T-helper 1 cell treated with Interleukin-12 subunit alpha and Interleukin-12 subunit beta and Interleukin-4 antibody, amounts not matched to agents 30 ng/mL and 1 ng/mL, for 36 hours (primary cell): ENCODE results near the gene PAFAH1B2. TPM values are rescaled to one million over a fixed set of nuclear protein-coding genes. Genes with fewer than 3 reads are reported as not detected.
"Not testable (repeated sequence)": the region's sequence is repeated elsewhere in the genome, so short reads cannot be mapped to it uniquely, and the experiment has no call there.

Experiments
- intact Hi-C: fragments of 100-400 bp; cut with micrococcal nuclease; formaldehyde crosslinking; loops from one replicate; pipeline ENCODE4 v1.15.1; 2024
- total RNA-seq: library from RNA; stranded (reverse); gene quantifications from 2 replicates; pipeline ENCODE4 v1.2.3, GENCODE V29; 2022

Gene PAFAH1B2, protein sequence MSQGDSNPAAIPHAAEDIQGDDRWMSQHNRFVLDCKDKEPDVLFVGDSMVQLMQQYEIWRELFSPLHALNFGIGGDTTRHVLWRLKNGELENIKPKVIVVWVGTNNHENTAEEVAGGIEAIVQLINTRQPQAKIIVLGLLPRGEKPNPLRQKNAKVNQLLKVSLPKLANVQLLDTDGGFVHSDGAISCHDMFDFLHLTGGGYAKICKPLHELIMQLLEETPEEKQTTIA
- total RNA-seq: 52.9 and 63.2 TPM in 2 replicates

DNA sequence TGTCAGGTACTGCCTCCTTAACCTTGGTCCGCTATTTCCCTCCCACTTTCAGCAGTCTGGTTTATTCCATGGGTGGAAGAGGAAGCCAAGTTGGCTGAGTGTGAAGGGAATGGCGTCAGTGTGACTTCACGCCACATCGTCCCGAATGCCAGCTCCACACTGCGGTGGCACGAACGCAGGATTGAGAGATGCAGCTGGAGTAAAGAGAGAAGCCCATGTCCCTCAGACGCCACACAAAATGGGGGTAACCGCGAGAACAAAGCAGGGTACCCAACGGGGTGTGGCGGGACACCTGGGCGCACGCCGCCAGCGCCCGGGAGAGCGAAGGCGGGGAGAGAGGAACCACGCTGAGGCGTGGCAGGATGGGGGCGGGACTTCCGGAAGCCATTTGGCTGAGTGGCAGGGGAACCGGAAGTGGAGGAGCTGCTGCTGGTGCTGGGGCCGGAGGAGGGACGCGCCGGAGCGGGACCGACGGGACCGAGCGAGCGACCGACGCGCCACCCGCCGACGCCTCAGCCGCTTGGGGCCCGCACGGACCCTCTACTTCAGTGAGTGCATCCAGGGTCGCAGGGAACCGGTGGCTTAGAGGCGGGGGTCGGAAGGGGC is at the start of gene PAFAH1B2:
Gene PAFAH1B2, plus strand, starts transcription at position 417 of the 606 bp plus-strand sequence. CDS start 8,161 bp downstream, outside the sequence.
- intact Hi-C loops: loop anchor here (1.0 to 2.0 kb wide), 10 partner anchors 34 to 371 kb away; partner anchors contain the start of genes SIDT2, SIK3 and ZPR1

DNA sequence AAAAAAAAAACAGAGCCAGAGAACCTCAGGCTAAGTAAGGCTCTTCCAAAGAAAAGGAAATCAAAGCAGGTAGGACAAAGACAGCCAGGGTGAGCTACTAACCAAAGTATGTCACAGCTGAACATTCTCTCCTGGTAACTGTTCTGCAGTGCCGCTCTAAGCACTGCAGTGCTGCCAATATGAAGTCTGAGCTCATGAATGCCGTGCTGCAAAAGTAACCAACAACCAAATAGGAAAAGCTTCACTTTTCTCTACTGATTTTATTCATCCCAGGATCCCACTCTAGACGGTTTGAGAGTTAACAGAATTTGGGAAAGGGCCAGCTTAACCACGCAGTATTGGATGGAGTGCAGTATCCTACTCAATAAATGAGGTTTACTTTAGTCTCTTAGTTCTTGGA is 49.3 kb upstream of the PAFAH1B2 start:
- intact Hi-C loops: loop anchor here (5.0 kb wide), 1 partner anchor 233 kb away; the partner anchor contains the start of gene CEP164

DNA sequence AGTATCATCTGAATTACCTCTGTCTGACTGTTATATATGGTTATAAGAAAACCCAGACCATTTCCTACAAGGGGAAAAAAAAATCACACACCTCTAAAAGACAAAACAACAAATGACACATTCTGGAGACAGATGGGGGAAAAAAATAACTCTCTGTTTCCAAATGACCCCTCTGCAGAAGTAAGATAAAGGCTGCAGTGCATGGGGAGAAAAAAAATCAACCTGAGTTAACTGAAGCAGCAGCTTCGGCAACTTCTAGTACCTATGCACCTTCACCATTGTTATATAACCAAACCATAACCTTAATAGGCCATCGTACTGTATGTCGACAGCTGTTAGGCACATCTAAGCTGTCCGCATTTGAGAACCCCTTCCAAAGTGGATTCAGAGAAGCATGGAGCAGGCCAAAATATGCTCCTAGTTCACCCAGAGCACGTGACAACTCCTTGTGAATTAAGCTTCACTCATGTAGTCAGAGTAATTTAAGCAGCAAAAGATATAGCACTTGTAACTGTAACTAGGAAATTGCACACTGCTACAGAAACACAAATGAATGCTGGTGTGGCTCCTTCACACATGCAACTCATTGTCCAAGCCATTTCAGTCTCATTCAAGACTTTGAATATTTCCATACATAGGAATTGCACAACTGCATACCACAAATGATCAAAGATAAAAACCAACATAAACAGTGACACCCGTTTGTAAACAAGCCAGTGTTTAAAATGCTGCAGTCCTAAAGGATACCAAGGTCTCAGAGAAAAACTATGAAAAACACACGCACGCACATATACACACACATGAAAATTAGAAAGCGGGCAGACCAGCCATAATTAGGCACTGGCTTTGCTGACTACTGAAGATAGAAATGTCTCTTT is 48.6 kb upstream of the PAFAH1B2 start:
- intact Hi-C loops: loop anchor here (1.0 to 5.0 kb wide), 5 partner anchors 32 to 232 kb away; partner anchors contain the start of gene CEP164

DNA sequence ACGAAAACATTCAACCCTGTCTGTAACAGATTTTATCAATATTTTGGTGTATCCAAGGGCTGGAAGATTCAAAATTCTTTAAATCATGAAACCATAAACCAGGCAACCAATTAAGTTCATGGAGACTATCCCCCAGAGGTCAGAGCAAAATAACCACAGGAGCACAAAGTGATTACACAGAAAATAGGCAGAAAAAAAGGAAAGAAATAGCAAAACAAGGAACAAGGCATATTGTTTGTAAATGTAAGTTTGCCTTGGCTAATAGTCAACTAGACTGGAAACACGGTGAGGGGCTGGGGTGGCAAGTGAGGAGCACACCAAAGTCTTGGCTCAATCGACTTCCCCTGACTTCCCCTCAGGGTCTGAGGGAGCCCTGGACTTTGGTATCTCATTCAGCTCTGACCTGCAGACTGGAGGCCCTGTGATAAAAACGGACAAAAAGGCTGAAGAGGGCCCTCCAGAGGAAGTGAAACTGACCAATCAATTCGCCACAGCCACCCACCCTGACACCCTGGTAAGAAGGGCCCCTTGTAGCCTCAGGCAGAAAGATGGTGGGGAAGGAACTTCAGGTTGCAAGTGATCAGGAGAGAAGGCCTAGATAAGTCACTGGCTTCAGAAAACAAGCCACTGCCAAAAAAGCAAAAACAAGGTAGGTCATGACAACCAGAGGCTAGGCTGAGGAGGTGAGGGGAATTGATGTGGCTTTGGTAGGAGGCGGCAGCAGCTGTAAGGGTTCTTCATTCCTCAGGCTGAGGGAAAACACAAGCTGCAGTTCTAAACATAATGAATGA is 47.7 kb upstream of the PAFAH1B2 start:
- intact Hi-C loops: loop anchor here (1.0 to 5.0 kb wide), 5 partner anchors 33 to 231 kb away; partner anchors contain the start of gene CEP164

DNA sequence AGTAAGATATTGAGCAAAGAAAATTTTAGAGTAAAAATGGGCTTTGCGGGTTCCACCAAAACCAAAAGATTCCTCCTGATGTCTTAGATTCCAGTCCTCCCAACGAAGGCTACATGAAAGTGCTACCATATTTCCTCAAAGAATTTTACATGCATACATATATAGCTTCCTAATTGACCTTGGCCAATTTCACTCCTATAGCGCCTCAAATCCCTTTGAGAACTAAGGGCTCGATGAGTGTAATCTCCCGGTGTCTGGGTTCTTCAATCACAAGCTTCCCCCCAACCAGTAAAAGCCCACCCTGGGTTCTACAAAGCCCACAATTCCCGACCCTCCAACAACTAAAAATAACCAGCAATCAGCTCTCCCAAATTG is 47.1 kb upstream of the PAFAH1B2 start:
- intact Hi-C loops: loop anchor here (1.0 to 5.0 kb wide), 5 partner anchors 70 to 230 kb away; partner anchors contain the start of gene CEP164

DNA sequence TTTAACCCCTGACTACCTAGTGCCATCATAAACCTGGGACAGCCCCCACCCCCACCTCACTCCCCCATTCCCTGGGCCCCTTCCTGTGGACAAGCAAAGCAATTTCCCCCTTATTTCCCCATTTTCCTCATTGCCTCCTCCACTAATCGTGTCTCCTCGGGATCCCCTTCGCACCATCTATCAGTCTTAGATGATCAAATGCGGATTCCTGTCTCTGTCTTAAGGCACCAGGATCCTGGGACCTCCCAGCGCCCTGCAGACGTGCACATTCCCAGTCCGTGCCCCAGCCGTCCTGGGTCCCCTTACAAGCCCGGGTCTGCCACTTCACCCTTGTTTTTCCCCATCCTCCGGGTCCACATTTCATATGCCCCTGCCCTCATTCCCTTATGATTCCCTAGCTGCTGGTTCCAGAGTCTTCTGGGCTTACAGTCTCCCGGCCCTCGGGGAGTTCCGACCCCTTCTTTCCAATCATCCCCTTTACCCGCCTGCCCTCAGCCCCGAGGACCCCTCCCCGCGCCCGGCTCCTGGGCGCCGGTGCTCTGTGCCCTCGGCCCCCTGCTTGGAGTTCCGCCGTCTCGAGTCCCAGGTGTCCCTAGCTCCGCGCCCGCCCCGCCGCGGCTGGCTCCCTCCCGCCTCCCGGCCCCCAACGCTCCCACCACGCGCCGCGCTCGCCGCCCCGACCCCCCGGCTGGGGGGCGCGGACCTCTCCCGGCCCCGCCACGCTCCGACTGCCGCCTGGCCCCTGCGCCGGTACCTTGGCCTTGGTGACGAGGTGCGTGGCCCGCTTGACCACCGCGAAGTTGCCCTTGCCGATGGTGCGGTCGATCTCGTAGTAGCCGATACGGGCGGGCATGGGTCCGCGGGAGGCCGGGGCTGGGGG is 46.5 kb upstream of the PAFAH1B2 start:
- intact Hi-C loops: loop anchor here (1.0 to 5.0 kb wide), 9 partner anchors 47 to 324 kb away; partner anchors contain the start of genes CEP164, PAFAH1B2 and ZPR1

DNA sequence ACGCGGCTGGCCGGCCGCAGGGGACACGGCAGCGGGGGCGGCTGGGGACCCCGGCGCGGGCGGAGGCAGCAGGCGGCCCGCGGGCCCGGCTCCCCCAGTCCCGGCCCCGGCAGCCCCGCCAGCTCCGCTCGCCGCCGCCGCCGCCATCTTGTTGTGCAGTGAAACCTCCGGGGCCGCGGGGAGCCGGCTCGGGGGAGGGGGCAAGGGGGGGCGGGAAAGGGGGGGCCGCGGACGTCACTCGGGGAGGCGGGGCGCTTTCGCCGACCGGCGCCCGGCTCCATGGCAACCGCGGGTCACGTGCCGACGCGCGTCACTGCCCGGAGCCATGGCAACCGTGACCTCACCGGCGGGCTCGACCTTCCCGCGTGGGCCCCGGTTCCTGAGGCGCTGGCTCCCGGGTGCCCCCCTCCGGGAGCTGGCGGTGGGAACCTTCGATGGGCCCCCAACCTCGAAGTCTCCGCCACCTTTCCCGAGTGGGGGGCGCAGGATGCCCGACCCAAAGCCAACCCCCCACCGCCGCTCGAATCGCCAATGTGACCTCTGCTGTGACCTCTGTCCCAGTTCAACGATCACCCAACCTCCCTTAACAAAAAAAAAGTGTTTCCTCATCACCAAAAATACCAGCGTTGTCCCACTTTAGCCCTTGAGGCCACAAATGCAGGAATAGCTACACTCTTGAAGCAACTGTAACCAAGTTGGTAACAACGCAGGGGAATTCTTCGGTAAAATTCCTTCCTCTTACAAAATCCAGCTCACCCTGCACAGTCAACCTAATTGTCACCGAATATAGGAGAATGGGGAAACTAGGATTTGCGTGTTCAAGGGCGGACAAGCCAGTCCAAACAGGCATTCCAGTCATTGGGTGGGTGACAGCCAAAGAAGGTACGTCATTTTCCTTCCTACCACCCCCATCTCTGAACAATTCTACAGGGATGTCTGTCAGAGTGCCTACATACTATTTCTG is 45.5 kb upstream of the PAFAH1B2 start, which contains the start of gene SIK3:
Gene SIK3, minus strand, starts transcription at position 160 of the 964 bp plus-strand sequence. Its CDS starts 13 bp downstream, at position 147.
- intact Hi-C loops: loop anchor here (1.0 to 5.0 kb wide), 5 partner anchors 46 to 325 kb away; partner anchors contain the start of genes CEP164, PAFAH1B2 and ZPR1

DNA sequence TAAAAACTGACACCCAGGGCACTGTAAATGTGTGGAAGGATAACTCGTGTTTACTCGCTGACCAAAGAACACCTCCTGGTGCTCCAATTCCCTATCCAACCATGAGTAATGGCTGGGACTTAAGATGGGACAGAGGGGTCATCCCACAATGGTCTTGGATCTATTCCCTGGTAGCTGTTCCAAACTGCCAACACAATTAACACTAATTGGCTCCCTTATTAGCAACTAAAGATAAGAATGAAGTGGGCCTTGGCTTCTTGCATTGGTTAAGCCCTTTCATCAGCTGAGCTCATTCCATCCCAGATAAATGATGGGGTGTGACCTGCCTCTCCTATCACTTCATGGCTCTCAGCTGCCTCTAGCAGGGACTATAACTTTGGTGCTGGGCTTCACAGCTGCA is 44.4 kb upstream of the PAFAH1B2 start:
- intact Hi-C loops: loop anchor here (2.0 to 5.0 kb wide), 2 partner anchors 45 to 228 kb away; partner anchors contain the start of genes CEP164 and PAFAH1B2

DNA sequence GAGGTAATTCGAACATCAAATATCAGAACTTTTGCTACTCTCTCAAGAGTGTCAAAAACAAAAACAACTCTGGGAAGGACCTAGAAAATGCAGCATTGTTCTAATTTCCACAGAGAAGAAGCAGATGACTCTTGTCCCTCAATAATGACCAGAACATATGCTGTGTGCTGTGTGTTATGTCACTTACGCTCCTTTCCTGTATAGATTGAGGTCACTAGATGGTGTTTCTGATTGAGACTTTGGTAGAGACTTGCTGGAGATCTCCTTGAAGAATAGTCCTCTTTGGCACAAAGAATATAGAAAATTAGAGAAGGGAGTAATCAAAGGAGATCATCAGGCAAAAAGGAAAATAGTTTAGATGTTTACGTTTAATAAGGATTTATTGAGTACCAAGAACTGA is 43.5 kb upstream of the PAFAH1B2 start:
- intact Hi-C loops: no loop called here

DNA sequence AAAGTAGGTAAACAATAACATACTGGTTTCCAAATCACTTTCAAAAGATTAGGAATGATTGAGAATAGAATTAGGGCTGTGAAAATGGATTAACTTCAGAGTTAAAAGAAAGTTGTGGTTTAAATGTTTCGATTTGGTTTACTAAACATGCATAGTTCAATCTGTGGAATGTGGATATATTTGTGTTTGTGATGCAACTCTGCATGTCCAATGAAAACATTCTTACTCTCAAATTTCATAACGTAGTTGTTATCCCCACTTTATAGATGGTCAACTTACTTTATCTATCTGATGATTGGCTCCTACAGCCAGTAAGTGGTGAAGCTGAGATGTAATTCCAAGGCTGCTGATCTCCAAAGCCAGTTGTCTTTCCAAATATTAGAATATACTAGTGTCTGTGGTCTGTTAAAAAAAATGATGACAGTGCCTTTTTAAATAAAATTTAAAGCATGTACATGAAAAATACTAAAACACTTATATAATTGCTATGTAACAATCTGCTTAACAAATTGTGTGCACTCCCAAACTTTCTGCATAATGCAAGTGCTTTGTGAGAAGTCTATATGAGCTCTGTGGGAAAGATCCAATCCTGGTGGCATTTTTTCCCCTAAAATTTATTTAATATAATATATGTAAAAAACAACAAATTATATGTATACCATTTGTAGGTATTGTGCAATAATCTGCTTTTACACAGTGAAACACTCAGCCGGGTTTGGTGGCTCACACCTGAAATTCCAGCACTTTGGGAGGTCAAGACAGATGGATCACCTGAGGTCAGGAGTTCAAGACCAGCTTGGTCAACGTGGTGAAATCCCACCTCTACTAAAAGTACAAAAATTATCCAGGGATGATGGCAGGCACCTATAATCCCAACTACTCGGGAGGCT is 36.1 kb upstream of the PAFAH1B2 start:
- intact Hi-C loops: loop anchor here (2.0 kb wide), 1 partner anchor 37 kb away; the partner anchor contains the start of gene PAFAH1B2

DNA sequence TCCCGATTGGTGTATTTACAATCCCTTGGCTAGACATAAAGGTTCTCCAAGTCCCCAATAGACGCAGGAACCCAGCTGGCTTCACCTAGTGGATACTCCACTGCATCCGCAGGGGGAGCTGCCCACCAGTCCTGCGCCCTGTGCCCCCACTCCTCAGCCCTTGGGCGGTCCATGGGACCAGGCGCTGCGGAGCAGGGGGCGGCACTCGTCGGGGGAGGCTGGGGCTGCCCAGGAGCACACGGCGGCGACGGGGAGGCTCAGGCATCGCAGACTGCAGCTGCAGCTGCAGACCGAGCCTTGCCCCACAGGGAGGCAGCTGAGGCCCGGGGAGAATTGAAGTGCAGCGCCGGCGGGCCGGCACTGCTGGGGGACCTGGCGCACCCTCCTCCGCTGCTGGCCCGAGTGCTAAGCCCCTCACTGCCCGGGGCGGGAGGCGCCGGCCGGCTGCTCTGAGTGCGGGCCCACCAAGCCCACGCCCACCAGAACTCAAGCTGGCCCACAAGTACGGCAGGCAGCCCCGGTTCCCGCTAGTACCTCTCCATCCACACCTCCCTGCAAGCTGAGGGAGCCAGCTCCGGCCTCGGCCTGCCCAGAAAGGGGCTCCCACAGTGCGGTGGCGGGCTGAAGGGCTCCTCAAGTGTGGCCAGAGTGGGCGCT is 33.7 kb upstream of the PAFAH1B2 start:
- intact Hi-C loops: no loop called here

DNA sequence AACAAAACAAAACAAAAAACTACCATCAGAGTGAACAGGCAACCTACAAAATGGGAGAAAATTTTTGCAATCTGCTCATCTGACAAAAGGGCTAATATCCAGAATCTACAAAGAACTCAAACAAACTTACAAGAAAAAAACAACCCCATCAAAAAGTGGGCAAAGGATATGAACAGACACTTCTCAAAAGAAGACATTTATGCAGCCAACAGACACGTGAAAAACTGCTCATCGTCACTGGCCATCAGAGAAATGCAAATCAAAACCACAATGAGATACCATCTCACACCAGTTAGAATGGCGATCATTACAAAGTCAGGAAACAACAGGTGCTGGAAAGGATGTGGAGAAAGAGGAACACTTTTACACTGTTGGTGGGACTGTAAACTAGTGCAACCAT is 31.6 kb upstream of the PAFAH1B2 start:
- intact Hi-C loops: not testable (repeated sequence)

DNA sequence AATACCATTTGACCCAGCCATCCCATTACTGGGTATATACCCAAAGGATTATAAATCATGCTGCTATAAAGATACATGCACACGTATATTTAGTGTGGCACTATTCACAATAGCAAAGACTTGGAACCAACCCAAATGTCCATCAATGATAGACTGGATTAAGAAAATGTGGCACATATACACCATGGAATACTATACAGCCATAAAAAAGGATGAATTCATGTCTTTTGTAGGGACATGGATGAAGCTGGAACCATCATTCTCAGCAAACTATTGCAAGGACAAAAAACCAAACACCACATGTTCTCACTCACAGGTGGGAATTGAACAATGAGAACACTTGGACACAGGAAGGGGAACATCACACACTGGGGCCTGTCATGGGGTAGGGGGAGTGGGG is 31.1 kb upstream of the PAFAH1B2 start:
- intact Hi-C loops: not testable (repeated sequence)

DNA sequence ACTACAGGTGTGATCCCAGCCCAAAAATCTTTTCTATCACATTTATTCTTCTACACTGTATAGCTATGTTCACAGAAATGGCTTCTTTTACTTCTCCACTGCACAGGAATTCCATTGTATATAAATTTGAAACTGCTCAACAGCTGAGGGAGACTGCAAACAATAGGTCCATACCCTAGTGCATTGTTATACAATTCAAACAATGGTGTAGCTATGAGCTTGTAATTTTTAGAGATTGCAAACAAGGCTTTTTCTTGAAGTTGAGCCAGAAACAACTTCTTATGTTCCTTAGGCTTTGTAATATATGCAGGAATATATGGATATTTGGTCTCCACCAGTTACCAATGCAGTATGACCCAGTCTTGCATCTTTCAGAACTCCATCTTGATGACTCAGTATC is 26.4 kb upstream of the PAFAH1B2 start:
- intact Hi-C loops: no loop called here

DNA sequence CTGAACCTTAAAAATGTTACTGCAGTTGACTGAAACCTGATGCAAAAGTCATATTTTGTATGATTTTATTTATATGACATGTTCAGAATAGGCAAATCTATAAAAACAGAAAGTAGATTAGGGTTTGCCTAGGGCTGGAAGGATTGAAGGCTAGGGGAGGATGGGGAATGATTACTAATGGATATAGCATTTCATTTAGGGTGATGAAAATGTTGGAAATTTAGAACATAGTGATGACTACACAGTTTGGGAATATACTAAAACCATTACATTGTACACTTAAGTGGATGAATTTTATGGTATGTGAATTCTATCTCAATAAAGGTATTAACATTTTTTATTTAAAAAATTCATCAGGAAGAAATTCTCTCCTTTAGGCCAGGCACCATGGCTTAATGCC is 22.9 kb upstream of the PAFAH1B2 start:
- intact Hi-C loops: no loop called here

DNA sequence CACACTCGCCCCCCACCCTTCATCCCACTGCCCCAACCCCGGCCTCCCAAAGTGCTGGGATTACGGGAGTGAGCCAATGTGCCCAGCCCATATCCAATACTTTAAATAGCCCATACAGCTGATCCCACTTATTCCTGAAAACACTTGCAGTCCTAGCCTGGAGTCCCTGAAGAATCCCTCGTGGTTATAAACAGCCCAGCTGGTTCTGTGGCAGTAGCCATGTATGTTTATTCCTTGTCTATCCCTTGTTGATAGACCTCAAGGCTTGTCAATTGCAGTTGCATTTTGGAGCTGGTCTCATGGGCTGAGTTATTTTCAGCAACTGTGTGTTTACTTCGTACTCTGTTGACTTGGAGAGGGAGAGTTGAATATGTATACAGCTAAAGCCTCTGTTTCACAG is 21.5 kb upstream of the PAFAH1B2 start:
- intact Hi-C loops: no loop called here
